ENCODE results near the gene PERP. TPM values are rescaled to one million over a fixed set of nuclear protein-coding genes. Genes with fewer than 3 reads are reported as not detected.

Gene PERP
- total RNA-seq, 1 donor from 2014 or later, result 21.8 TPM

DNA sequence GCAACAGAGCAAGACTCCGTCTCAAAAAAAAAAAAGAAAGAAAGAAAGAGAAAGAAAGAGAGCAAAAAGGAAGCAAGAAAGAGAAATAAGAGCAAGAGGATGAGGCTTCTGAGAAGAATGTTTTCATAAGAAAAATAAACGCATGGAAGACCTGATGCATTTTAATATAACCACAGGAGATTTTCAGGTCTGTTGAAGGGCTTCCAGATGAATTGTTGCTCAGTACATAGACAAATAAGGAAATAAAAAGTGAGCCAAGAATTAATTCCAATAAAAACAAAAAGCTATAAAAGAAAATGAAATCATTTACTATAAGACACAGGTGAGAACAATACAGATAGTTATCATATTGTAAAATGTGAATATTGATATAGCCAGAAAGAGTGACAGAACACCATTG is 43.5 kb downstream of the PERP start:
- DNase-seq (ENCODE audit: low spot score), result no peak

DNA sequence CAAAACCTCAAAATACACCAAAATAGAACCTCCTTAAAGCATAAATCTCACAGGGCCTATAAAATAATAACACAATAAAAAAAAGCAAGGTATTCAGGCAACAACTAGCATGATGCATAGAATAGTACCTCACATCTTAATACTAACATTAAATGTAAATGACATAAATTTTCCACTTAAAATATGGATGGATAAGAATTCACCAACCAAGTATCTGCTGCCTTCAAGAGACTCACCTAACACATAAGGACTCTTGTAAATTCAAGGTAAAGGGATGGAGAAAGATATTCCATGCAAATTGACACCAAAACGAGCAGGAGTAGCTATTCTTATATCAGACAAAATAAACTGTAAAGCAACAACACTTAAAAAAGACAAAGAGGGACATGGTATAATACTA is 52.2 kb downstream of the PERP start:
- DNase-seq (ENCODE audit: low spot score), result no peak

DNA sequence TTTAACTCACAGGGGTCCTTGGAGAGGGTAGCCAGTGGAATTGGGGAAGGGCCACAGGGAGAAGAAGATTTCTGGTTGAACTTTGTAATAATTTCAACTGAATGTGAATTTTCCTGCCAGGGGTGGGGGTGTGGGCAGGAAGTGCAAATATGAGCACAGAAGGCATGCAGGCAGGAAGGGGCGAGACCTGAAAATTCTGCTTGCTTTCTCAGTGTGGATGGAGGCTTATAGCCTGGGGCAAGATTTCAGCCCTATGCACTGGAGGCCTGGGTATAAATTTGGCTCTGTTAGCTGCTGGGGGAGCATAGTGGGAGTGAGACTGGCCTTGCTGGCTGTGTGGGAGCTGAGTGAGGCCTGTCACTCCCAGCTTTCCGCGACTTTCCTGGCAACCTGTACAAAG is 54.4 kb downstream of the PERP start:
- DNase-seq (ENCODE audit: low spot score), result no peak

- DNase-seq (ENCODE audit: low spot score), result no peak
Observed at GRCh38 chr6:138044972-138045371, 62.2 kb downstream of the PERP start.

DNA sequence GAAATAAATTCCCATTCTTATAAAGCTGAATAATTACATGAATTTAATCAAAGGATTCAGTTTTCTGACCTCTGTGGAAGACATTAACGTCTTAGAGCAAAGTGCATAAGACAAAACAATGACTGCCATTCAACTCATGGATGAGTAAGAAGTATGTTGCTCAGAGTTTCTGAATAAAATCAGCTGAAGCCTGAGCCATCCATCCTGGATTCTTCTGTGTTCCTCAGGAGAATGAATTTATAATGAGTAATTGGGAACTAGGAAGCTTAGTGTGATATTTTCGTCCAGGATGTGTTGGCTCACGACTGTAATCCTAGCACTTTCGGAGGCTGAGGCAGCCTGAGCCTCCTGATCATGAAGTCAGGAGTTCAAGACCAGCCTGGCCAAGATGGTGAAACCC is 62.8 kb downstream of the PERP start:
- no peak for DNase-seq (ENCODE audit: low spot score)

Other genes starting within 250 kb of the PERP start
- 187 TPM for gene TNFAIP3, start 240.2 kb downstream of the PERP start, total RNA-seq
- gene ARFGEF3, start 54.5 kb upstream of the PERP start, total RNA-seq, result 2.6 TPM
- gene PBOV1, start 111.1 kb upstream of the PERP start, total RNA-seq, result not detected

Data from mesenteric fat pad (tissue), 1 donor.